Type B pancreatic cell (in vitro differentiated cells): ENCODE data around the gene PRPS1L1. TPM values are rescaled to one million over a fixed set of nuclear protein-coding genes. Genes with fewer than 3 reads are reported as not detected.

Source experiments
- DNase-seq: peaks from one replicate; pipeline ENCODE4 v3.0.0; 2021; ENCODE audit warnings: mixed read lengths; ENCODE audit not compliant: unreplicated experiment; ENCODE audit errors: extremely low spot score
- H3K27ac Mint-ChIP-seq: 2 replicates; pipeline ENCODE4 v1.8.0; 2021; ENCODE audit warnings: mild to moderate bottlenecking, mixed read lengths
- H3K27me3 Mint-ChIP-seq: 2 replicates; pipeline ENCODE4 v1.8.0; 2021; ENCODE audit warnings: mixed read lengths
- H3K36me3 Mint-ChIP-seq: 2 replicates; pipeline ENCODE4 v1.8.0; 2021; ENCODE audit warnings: mixed read lengths
- H3K4me1 Mint-ChIP-seq: one replicate; pipeline ENCODE4 v1.8.0; 2021; ENCODE audit warnings: mixed read lengths; ENCODE audit not compliant: unreplicated experiment
- H3K4me3 Mint-ChIP-seq: 2 replicates; pipeline ENCODE4 v1.8.0; 2021; ENCODE audit warnings: mild to moderate bottlenecking, mixed read lengths
- H3K9me3 Mint-ChIP-seq: 2 replicates; pipeline ENCODE4 v1.8.0; 2021; ENCODE audit warnings: mixed read lengths
- total RNA-seq: library from RNA; stranded (reverse); gene quantifications from 2 replicates; pipeline ENCODE4 v1.2.1, GENCODE V29; 2021; ENCODE audit warnings: low replicate concordance
- TF ChIP-seq, protein P1 (sequence below): fragments of 200-600 bp; sonication (generic); conservative IDR thresholded peaks from 2 replicates; pipeline ENCODE4 v1.5.0; 2021; ENCODE audit warnings: antibody characterized with exemption, mild to moderate bottlenecking

PRPS1L1 gene
- total RNA-seq, 1 donor from 2014 or later, result not detected

GRCh38 chr7:18020138-18020715 is 7.4 kb downstream of the PRPS1L1 start:
- no peaks in the 10 kb centered on the region for H3K4me1 Mint-ChIP-seq
- no peak overlapping the region for H3K27ac Mint-ChIP-seq
- H3K4me3 Mint-ChIP-seq, result no peak overlapping the region

DNA sequence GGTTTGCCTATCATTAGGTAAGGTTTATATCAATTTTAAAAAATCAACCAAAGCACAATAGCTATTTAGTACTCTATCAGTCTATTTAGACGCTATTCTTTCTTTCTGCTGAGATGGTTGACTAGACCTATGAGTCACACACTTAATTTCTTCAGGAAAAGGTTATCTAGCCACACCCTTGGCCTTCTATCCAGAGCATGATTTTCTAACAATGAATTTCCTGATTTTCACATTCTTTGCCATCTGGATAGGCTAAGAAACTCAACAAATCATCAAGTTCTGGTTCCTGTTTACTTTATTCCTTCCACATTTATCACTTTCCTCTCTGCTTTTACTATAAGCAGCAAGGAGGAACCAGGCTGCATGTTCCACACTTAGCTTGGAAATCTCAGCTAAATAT is 8.1 kb downstream of the PRPS1L1 start:
- TF ChIP-seq, protein P1, sequence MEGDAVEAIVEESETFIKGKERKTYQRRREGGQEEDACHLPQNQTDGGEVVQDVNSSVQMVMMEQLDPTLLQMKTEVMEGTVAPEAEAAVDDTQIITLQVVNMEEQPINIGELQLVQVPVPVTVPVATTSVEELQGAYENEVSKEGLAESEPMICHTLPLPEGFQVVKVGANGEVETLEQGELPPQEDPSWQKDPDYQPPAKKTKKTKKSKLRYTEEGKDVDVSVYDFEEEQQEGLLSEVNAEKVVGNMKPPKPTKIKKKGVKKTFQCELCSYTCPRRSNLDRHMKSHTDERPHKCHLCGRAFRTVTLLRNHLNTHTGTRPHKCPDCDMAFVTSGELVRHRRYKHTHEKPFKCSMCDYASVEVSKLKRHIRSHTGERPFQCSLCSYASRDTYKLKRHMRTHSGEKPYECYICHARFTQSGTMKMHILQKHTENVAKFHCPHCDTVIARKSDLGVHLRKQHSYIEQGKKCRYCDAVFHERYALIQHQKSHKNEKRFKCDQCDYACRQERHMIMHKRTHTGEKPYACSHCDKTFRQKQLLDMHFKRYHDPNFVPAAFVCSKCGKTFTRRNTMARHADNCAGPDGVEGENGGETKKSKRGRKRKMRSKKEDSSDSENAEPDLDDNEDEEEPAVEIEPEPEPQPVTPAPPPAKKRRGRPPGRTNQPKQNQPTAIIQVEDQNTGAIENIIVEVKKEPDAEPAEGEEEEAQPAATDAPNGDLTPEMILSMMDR, result no peak
- DNase-seq, result no peak
- Mint-ChIP-seq H3K9me3 (no peaks in the 10 kb centered on the region), H3K27me3 (no peaks in the 10 kb centered on the region), H3K36me3 (no peaks in the 10 kb centered on the region), H3K4me3 (no peak overlapping the region), H3K27ac (peak overlapping the region; percentile 25), H3K4me1 (no peaks in the 10 kb centered on the region)

More at GRCh38 chr7:18020138-18020715, 7.4 kb downstream of the PRPS1L1 start:
- Mint-ChIP-seq H3K9me3 (no peaks in the 10 kb centered on the region), H3K36me3 (no peaks in the 10 kb centered on the region), H3K27me3 (no peaks in the 10 kb centered on the region)
- TF ChIP-seq, protein P1, result no peak
- no peak for DNase-seq

DNA sequence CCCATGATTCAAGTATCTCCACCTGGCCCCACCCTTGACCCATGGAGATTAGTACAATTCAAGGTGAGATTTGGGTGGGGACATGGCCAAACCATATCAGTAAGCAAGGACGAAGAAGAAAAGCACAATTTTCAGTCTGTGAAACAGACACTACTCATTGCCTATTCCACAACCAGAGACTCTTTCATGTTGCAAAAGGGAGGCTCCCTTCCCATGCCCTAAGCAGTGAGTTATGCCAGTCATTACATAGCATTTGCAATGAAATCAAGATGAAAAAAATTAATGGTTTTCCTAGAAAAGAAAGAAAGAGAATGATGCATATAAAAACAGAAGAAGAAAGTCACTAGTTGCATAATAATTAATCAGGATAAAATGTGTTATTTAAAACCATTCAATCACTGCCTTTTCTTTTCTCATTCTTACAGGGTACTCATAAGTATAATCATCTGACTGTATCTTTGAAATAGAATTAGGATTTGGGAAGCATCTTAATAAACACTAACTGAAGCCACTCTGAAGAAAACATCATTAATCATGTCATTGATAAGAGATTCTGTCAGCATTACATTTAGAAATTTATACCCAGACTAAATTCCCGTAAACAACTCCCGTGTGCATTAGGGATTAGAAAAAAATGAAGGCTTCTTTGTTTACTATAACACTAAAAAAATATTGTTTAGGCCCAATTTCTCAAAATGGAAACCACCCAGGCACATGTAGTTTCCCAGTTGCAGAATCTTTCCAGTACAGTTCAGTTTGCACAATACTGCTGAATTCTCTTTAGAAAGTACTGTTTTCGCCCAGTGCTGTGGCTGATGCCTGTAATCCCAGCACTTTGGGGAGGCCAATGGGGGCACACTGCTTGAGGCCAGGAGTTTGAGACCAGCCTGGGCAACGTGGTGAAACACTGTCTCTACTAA is 9.1 kb downstream of the PRPS1L1 start:
- Mint-ChIP-seq H3K4me1 (no peaks in the 10 kb centered on the region), H3K4me3 (no peak overlapping the region), H3K9me3 (no peaks in the 10 kb centered on the region), H3K36me3 (no peaks in the 10 kb centered on the region), H3K27ac (no peak overlapping the region), H3K27me3 (no peaks in the 10 kb centered on the region)
- DNase-seq, result no peak
- TF ChIP-seq, protein P1, result no peak

DNA sequence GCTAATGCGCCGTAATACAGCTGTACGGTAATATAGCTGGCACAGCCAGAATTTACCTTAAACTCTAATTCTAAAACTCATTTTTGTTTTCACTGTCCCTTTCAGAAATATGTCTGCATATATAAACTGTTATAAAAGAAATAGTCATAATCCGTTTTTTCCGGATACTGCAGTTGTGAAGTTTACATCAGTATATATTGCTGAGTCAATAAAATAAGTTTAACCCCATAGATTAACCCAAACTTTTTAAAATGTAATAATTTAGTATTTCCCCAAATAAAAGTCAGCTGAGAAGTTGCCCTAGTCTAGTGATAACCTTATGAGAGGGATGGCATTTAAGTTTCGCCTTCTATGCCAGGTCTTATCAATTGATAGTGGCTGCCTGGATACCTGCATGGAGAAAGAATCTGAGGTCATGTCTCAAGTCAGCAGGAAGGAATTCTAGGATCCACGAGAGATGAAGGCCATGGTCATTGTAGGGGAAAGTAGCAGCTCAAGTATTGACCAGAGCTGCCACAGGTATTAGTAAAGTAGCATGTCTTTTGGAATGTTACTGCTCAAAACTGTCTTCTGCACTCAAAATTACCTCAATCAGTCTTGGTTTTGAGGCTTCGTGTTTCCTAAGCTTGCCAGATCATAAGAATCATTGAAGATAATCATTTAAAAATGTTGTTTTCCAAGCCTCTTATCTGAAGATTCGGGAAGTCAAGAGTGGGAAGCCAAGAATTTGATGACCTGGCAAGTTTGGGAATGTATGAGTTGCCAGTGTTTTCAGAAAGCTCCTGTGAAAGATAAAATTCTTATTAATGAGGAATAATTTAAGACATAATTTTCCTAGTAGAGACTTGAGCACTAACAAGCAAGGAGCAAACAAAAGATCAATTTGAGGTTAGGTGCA is 10.8 kb downstream of the PRPS1L1 start:
- no peak overlapping the region for H3K4me3 Mint-ChIP-seq
- no peaks in the 10 kb centered on the region for H3K9me3 Mint-ChIP-seq
- no peaks in the 10 kb centered on the region for H3K27me3 Mint-ChIP-seq
- H3K27ac Mint-ChIP-seq, result no peak overlapping the region
- H3K4me1 Mint-ChIP-seq, result no peaks in the 10 kb centered on the region
- TF ChIP-seq, protein P1, result no peak
- no peaks in the 10 kb centered on the region for H3K36me3 Mint-ChIP-seq
- no peak for DNase-seq

DNA sequence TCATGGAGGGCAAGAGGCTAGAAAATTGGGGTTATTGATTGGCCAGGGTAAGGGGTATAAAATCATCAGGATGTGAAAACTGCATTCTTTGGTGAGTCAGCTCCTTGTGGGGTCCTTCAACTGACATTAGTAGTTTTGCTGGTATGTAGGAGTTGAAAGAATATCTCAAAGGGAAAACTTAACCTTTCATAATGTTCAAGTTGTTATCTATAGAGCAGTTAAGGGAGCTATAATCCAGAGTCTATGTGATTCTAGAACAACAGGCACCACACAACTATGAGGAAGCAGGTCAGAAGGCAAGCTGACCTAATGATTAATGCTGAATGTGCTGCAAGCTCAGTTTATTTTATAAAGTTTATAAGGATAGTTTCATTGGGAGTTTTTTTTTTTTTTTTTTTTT is 13.7 kb downstream of the PRPS1L1 start:
- Mint-ChIP-seq H3K4me1 (no peaks in the 10 kb centered on the region), H3K4me3 (no peak overlapping the region), H3K36me3 (no peaks in the 10 kb centered on the region), H3K27ac (no peak overlapping the region), H3K27me3 (peaks cover 3% of the 10 kb centered on the region), H3K9me3 (peaks cover 5% of the 10 kb centered on the region)
- no peak for DNase-seq
- TF ChIP-seq, protein P1, result no peak
